ENCODE data around the gene FGD6. TPM values are rescaled to one million over a fixed set of nuclear protein-coding genes. Genes with fewer than 3 reads are reported as not detected.

The FGD6 gene
- total RNA-seq, 1 experiment from 2014 or later: 66.6 TPM

DNA sequence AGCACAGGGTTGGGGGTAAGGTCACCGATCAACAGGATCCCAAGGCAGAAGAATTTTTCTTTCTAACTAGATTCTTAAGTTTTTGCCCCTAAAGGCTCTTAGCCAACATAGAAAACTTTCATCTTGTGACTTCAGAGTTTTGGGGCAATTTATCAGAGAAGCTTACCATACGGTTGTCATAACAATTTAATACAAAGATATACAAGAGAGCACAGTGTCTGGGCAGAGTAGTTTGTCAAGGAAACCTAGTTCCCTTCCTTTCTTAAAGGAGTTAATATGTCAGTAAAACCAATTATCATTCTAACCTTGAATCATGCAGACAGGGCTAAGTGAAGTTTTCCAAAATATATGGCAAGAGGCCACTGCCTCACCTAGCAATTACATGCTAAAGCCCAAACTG, 162.2 kb downstream of the FGD6 start:
- CTCF ChIA-PET: no interaction called here
- Mint-ChIP-seq H3K4me1 (ENCODE audit: low read depth, unreplicated experiment) (no peaks in the 10 kb centered on the region), H3K27me3 (ENCODE audit: unreplicated experiment) (no peaks in the 10 kb centered on the region), H3K9me3 (ENCODE audit: low read depth, unreplicated experiment) (no peaks in the 10 kb centered on the region), H3K27ac (ENCODE audit: unreplicated experiment) (no peak overlapping the region), H3K4me3 (ENCODE audit: low read depth, unreplicated experiment) (no peak overlapping the region), H3K36me3 (ENCODE audit: insufficient read depth, unreplicated experiment) (peaks cover 32% of the 10 kb centered on the region)
- no TSS peak for BruUV-seq (replicated peaks)
- TF ChIP-seq, protein P1, sequence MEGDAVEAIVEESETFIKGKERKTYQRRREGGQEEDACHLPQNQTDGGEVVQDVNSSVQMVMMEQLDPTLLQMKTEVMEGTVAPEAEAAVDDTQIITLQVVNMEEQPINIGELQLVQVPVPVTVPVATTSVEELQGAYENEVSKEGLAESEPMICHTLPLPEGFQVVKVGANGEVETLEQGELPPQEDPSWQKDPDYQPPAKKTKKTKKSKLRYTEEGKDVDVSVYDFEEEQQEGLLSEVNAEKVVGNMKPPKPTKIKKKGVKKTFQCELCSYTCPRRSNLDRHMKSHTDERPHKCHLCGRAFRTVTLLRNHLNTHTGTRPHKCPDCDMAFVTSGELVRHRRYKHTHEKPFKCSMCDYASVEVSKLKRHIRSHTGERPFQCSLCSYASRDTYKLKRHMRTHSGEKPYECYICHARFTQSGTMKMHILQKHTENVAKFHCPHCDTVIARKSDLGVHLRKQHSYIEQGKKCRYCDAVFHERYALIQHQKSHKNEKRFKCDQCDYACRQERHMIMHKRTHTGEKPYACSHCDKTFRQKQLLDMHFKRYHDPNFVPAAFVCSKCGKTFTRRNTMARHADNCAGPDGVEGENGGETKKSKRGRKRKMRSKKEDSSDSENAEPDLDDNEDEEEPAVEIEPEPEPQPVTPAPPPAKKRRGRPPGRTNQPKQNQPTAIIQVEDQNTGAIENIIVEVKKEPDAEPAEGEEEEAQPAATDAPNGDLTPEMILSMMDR (IDR thresholded peaks at IDR 0.05; ENCODE audit: unreplicated experiment): no peak
- no peak for DNase-seq
- intact Hi-C loops (cut with micrococcal nuclease; ENCODE audit: unreplicated experiment): no loop called here

DNA sequence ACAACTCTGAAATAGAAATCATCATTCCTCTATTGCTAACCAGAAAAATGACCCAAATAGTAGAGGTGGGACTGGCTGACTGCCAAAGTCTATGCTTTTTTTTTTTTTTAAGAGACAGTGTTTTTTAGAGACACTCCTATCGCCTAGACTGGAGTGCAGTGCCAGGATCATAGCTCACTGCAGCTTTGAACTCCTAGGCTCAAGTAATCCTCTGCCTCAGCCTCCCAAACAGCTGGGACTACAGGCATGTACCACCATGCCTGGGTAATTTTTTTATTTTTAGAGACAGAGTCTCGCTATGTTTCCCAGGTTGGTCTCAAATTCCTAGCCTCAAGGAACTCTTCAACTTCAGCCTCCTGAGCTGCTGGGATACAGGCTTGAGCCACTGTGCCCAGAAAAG, 163.1 kb downstream of the FGD6 start:
- Mint-ChIP-seq H3K36me3 (ENCODE audit: insufficient read depth, unreplicated experiment) (peaks cover 32% of the 10 kb centered on the region), H3K27ac (ENCODE audit: unreplicated experiment) (no peak overlapping the region), H3K27me3 (ENCODE audit: unreplicated experiment) (no peaks in the 10 kb centered on the region), H3K4me3 (ENCODE audit: low read depth, unreplicated experiment) (no peak overlapping the region), H3K9me3 (ENCODE audit: low read depth, unreplicated experiment) (no peaks in the 10 kb centered on the region), H3K4me1 (ENCODE audit: low read depth, unreplicated experiment) (no peaks in the 10 kb centered on the region)
- TF ChIP-seq, protein P1 (IDR thresholded peaks at IDR 0.05; ENCODE audit: unreplicated experiment): no peak
- intact Hi-C loops (cut with micrococcal nuclease; ENCODE audit: unreplicated experiment): no loop called here
- CTCF ChIA-PET: interaction anchor here (0.6 kb wide), 1 partner anchor 50 kb away, joined by 3 read pairs; no protein-coding TSS in a partner anchor
- DNase-seq: no peak
- BruUV-seq (replicated peaks): no TSS peak

DNA sequence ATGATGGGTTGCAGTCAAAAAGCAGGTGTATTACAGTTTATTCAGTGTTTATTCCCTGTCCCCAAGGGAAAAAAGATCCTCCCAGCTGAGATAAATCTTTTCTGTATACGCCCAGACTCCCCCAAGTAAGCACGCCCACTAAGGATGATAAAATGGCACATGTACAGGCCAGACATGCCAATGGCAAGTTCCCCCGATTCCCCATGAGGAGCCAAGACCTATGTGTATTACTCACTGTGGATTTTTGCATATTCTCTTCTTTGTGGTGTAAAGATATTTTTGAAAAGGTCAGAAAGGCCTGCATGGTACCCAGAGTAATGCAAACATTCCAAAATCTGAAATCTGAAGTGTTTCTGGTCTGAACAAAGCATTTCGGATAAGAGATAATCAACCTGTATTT, 166.0 kb downstream of the FGD6 start:
- Mint-ChIP-seq H3K27me3 (ENCODE audit: unreplicated experiment) (no peaks in the 10 kb centered on the region), H3K4me1 (ENCODE audit: low read depth, unreplicated experiment) (no peaks in the 10 kb centered on the region), H3K36me3 (ENCODE audit: insufficient read depth, unreplicated experiment) (peaks cover 31% of the 10 kb centered on the region), H3K4me3 (ENCODE audit: low read depth, unreplicated experiment) (no peak overlapping the region), H3K27ac (ENCODE audit: unreplicated experiment) (no peak overlapping the region), H3K9me3 (ENCODE audit: low read depth, unreplicated experiment) (no peaks in the 10 kb centered on the region)
- CTCF ChIA-PET: no interaction called here
- no peak for DNase-seq
- TF ChIP-seq, protein P1 (IDR thresholded peaks at IDR 0.05; ENCODE audit: unreplicated experiment): no peak
- intact Hi-C loops (cut with micrococcal nuclease; ENCODE audit: unreplicated experiment): no loop called here
- BruUV-seq (replicated peaks): no TSS peak

DNA sequence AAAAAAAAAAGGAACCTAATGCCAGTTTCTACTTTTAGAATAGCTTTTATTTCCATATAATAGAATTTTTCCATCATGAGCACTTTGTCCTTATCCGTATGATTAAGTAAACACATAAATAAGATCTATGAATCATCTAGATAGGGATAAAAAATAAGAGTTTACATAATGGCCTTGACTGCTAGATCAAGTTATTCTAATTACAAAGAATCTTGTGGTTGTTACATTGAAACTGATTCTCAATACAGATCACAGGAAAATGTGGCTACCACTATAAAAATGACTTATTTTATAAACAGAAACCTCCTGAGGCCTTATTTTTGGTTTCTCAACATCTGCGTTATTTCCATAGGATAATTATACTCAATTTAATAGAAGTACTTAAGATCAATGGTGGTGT, 179.4 kb downstream of the FGD6 start:
- H3K4me3 Mint-ChIP-seq (ENCODE audit: low read depth, unreplicated experiment): no peak overlapping the region
- no peak for DNase-seq
- CTCF ChIA-PET: no interaction called here
- H3K4me1 Mint-ChIP-seq (ENCODE audit: low read depth, unreplicated experiment): no peaks in the 10 kb centered on the region
- TF ChIP-seq, protein P1 (IDR thresholded peaks at IDR 0.05; ENCODE audit: unreplicated experiment): no peak
- intact Hi-C loops (cut with micrococcal nuclease; ENCODE audit: unreplicated experiment): no loop called here
- H3K9me3 Mint-ChIP-seq (ENCODE audit: low read depth, unreplicated experiment): no peaks in the 10 kb centered on the region
- H3K27me3 Mint-ChIP-seq (ENCODE audit: unreplicated experiment): no peaks in the 10 kb centered on the region
- no peak overlapping the region for H3K27ac Mint-ChIP-seq (ENCODE audit: unreplicated experiment)
- peaks cover 5% of the 10 kb centered on the region for H3K36me3 Mint-ChIP-seq (ENCODE audit: insufficient read depth, unreplicated experiment)
- BruUV-seq (replicated peaks): no TSS peak
